ENCODE data around the gene UBB.

- no peak for TF ChIP-seq POLR2AphosphoS5 (IDR thresholded peaks at IDR 0.05; ENCODE audit: low read depth, low read length)
- no peak for TF ChIP-seq REST (IDR thresholded peaks at IDR 0.05; ENCODE audit: insufficient read depth in 1 of 2, low read depth in 2 of 2, low read length in 2 of 2)
These were observed 42.5 kb downstream of the UBB start for GRCh38 chr17:16423226-16423872.
